Neuron (in vitro differentiated cells): Measurements from ENCODE around the gene ATP8A2.

Experiments used
- H2AFZ ChIP-seq: one replicate; pipeline ENCODE4 v1.6.1; 2013; ENCODE audit warnings: low read depth, mild to moderate bottlenecking, inconsistent platforms, low read length, moderate library complexity
- H3K27me3 ChIP-seq: one replicate; pipeline ENCODE4 v1.6.1; 2013; ENCODE audit warnings: low read length; ENCODE audit not compliant: insufficient read depth
- H3K36me3 ChIP-seq: one replicate; pipeline ENCODE4 v1.6.1; 2013; ENCODE audit warnings: low read length; ENCODE audit not compliant: insufficient read depth
- H3K4me1 ChIP-seq: one replicate; pipeline ENCODE4 v1.6.1; 2013; ENCODE audit warnings: low read length; ENCODE audit not compliant: insufficient read depth
- H3K4me3 ChIP-seq: 2 replicates; pipeline ENCODE4 v1.5.1; 2013; ENCODE audit warnings: mild to moderate bottlenecking, low read length, moderate library complexity
- H3K9me3 ChIP-seq: one replicate; pipeline ENCODE4 v1.6.1; 2013; ENCODE audit warnings: low read length

Gene ATP8A2

GRCh38 chr13:26030331-26030730 lies 658.6 kb downstream of the ATP8A2 start:
- Histone ChIP-seq H3K9me3 (no peaks in the 10 kb centered on the region), H2AFZ (no peak overlapping the region), H3K27me3 (no peaks in the 10 kb centered on the region), H3K4me3 (no peak overlapping the region), H3K36me3 (no peaks in the 10 kb centered on the region), H3K4me1 (peaks cover 2% of the 10 kb centered on the region)

GRCh38 chr13:26034018-26034417 lies 662.2 kb downstream of the ATP8A2 start:
- Histone ChIP-seq H3K9me3 (no peaks in the 10 kb centered on the region), H2AFZ (no peak overlapping the region), H3K4me1 (no peaks in the 10 kb centered on the region), H3K27me3 (no peaks in the 10 kb centered on the region), H3K36me3 (no peaks in the 10 kb centered on the region), H3K4me3 (no peak overlapping the region)

- Histone ChIP-seq H3K36me3 (no peaks in the 10 kb centered on the region), H2AFZ (no peak overlapping the region), H3K9me3 (no peaks in the 10 kb centered on the region), H3K4me3 (no peak overlapping the region), H3K27me3 (peaks cover 2% of the 10 kb centered on the region), H3K4me1 (no peaks in the 10 kb centered on the region)
These were observed 664.6 kb downstream of the ATP8A2 start for GRCh38 chr13:26036383-26036782.

GRCh38 chr13:26037302-26037701 lies 665.5 kb downstream of the ATP8A2 start:
- Histone ChIP-seq H3K9me3 (no peaks in the 10 kb centered on the region), H3K36me3 (no peaks in the 10 kb centered on the region), H3K27me3 (peaks cover 4% of the 10 kb centered on the region), H3K4me3 (no peak overlapping the region), H2AFZ (no peak overlapping the region), H3K4me1 (no peaks in the 10 kb centered on the region)

- Histone ChIP-seq H3K4me3 (no peak overlapping the region), H3K4me1 (no peaks in the 10 kb centered on the region), H3K27me3 (peaks cover 4% of the 10 kb centered on the region), H3K36me3 (no peaks in the 10 kb centered on the region), H3K9me3 (no peaks in the 10 kb centered on the region), H2AFZ (no peak overlapping the region)
These were observed 667.2 kb downstream of the ATP8A2 start for GRCh38 chr13:26038931-26039475.

GRCh38 chr13:26041444-26041843 lies 669.7 kb downstream of the ATP8A2 start:
- Histone ChIP-seq H3K27me3 (peaks cover 6% of the 10 kb centered on the region), H2AFZ (no peak overlapping the region), H3K4me3 (no peak overlapping the region), H3K4me1 (no peaks in the 10 kb centered on the region), H3K9me3 (no peaks in the 10 kb centered on the region), H3K36me3 (no peaks in the 10 kb centered on the region)

GRCh38 chr13:26042785-26043184 lies 671.0 kb downstream of the ATP8A2 start:
- no peak overlapping the region for H2AFZ ChIP-seq
- no peaks in the 10 kb centered on the region for H3K9me3 ChIP-seq
- no peak overlapping the region for H3K4me3 ChIP-seq
- H3K4me1 ChIP-seq = no peaks in the 10 kb centered on the region
- H3K27me3 ChIP-seq = peaks cover 17% of the 10 kb centered on the region
- H3K36me3 ChIP-seq = no peaks in the 10 kb centered on the region

- Histone ChIP-seq H2AFZ (no peak overlapping the region), H3K36me3 (no peaks in the 10 kb centered on the region), H3K4me1 (peaks cover 7% of the 10 kb centered on the region), H3K4me3 (no peak overlapping the region), H3K27me3 (peaks cover 37% of the 10 kb centered on the region), H3K9me3 (no peaks in the 10 kb centered on the region)
These were observed 673.4 kb downstream of the ATP8A2 start for GRCh38 chr13:26045142-26045541.

GRCh38 chr13:26046639-26047038 lies 674.9 kb downstream of the ATP8A2 start:
- H3K4me3 ChIP-seq = no peak overlapping the region
- no peaks in the 10 kb centered on the region for H3K9me3 ChIP-seq
- H3K36me3 ChIP-seq = no peaks in the 10 kb centered on the region
- peaks cover 48% of the 10 kb centered on the region for H3K27me3 ChIP-seq
- H2AFZ ChIP-seq = no peak overlapping the region
- H3K4me1 ChIP-seq = peaks cover 7% of the 10 kb centered on the region

GRCh38 chr13:26047040-26047439 lies 675.3 kb downstream of the ATP8A2 start:
- H3K27me3 ChIP-seq = peaks cover 52% of the 10 kb centered on the region
- H3K4me3 ChIP-seq = no peak overlapping the region
- H3K4me1 ChIP-seq = peaks cover 7% of the 10 kb centered on the region

GRCh38 chr13:26048741-26049140 lies 677.0 kb downstream of the ATP8A2 start:
- H2AFZ ChIP-seq = no peak overlapping the region
- no peaks in the 10 kb centered on the region for H3K36me3 ChIP-seq
- H3K27me3 ChIP-seq = peaks cover 69% of the 10 kb centered on the region
- peaks cover 7% of the 10 kb centered on the region for H3K4me1 ChIP-seq
- H3K9me3 ChIP-seq = no peaks in the 10 kb centered on the region
- H3K4me3 ChIP-seq = no peak overlapping the region

More at GRCh38 chr13:26047040-26047439, 675.3 kb downstream of the ATP8A2 start:
- H3K9me3 ChIP-seq = no peaks in the 10 kb centered on the region
- H3K36me3 ChIP-seq = no peaks in the 10 kb centered on the region
- H2AFZ ChIP-seq = no peak overlapping the region

GRCh38 chr13:26050568-26051230 lies 678.9 kb downstream of the ATP8A2 start:
- Histone ChIP-seq H3K4me3 (peak overlapping the region; percentile 10), H3K9me3 (no peaks in the 10 kb centered on the region), H3K36me3 (no peaks in the 10 kb centered on the region), H3K27me3 (peaks cover 70% of the 10 kb centered on the region), H3K4me1 (peaks cover 7% of the 10 kb centered on the region), H2AFZ (no peak overlapping the region)

GRCh38 chr13:26051231-26051656 lies 679.5 kb downstream of the ATP8A2 start:
- peaks cover 7% of the 10 kb centered on the region for H3K4me1 ChIP-seq
- H3K27me3 ChIP-seq = peaks cover 70% of the 10 kb centered on the region
- H3K9me3 ChIP-seq = no peaks in the 10 kb centered on the region
- no peaks in the 10 kb centered on the region for H3K36me3 ChIP-seq
- peak overlapping the region; percentile 61 for H2AFZ ChIP-seq
- peak overlapping the region; percentile 30 for H3K4me3 ChIP-seq
